ENCODE results near the gene SNRNP70.
A peak's percentile ranks its signal among the peaks of the same experiment; 100 is the strongest.
"Not testable (repeated sequence)": the region's sequence is repeated elsewhere in the genome, so short reads cannot be mapped to it uniquely, and the experiment has no call there.

The SNRNP70 gene

GRCh38 chr19:49117677-49118564 is 32.7 kb downstream of the SNRNP70 start:
- Histone ChIP-seq H3K36me3 (ENCODE audit: control insufficient read depth, insufficient read depth, low read length, severe bottlenecking) (no peaks in the 10 kb centered on the region), H3K9ac (ENCODE audit: low read length) (peak overlapping the region; percentile 87), H3K27me3 (replicated peaks; ENCODE audit: control insufficient read depth, insufficient read depth, low read length) (peaks cover 8% of the 10 kb centered on the region), H3K4me1 (ENCODE audit: control insufficient read depth, insufficient read depth, low read length) (peaks cover 24% of the 10 kb centered on the region), H3K9me3 (ENCODE audit: control insufficient read depth, low read length) (no peaks in the 10 kb centered on the region), H3K4me3 (ENCODE audit: low read length) (peak overlapping the region; percentile 85)
- DNase-seq (ENCODE audit: low read depth) = no peak

GRCh38 chr19:49118565-49119410 is 33.5 kb downstream of the SNRNP70 start, which contains the start of gene C19orf73:
Gene C19orf73, minus strand, starts transcription at chr19:49119143. Its CDS starts 121 bp downstream, at chr19:49119022.
- H3K27me3 ChIP-seq (replicated peaks; ENCODE audit: control insufficient read depth, insufficient read depth, low read length) = peaks cover 8% of the 10 kb centered on the region

GRCh38 chr19:49119411-49120324 is 34.4 kb downstream of the SNRNP70 start, which contains the start of gene PPFIA3:
Gene PPFIA3, plus strand, starts transcription at chr19:49119544. Its CDS starts 8,330 bp downstream, at chr19:49127874.
- Histone ChIP-seq H3K9me3 (ENCODE audit: control insufficient read depth, low read length) (no peaks in the 10 kb centered on the region), H3K4me3 (ENCODE audit: low read length) (peak within 1 kb of the TSS; percentile 85), H3K9ac (ENCODE audit: low read length) (peak within 1 kb of the TSS; percentile 87), H3K4me1 (ENCODE audit: control insufficient read depth, insufficient read depth, low read length) (peaks cover 19% of the 10 kb centered on the region), H3K27me3 (replicated peaks; ENCODE audit: control insufficient read depth, insufficient read depth, low read length) (peaks cover 8% of the 10 kb centered on the region), H3K36me3 (ENCODE audit: control insufficient read depth, insufficient read depth, low read length, severe bottlenecking) (no peaks in the 10 kb centered on the region)
- peak; percentile 90 for DNase-seq (ENCODE audit: low read depth)

More at GRCh38 chr19:49118565-49119410, 33.5 kb downstream of the SNRNP70 start, which contains the start of gene C19orf73:
- Histone ChIP-seq H3K9ac (ENCODE audit: low read length) (peak within 1 kb of the TSS; percentile 87), H3K36me3 (ENCODE audit: control insufficient read depth, insufficient read depth, low read length, severe bottlenecking) (no peaks in the 10 kb centered on the region), H3K9me3 (ENCODE audit: control insufficient read depth, low read length) (no peaks in the 10 kb centered on the region), H3K4me3 (ENCODE audit: low read length) (peak within 1 kb of the TSS; percentile 85), H3K4me1 (ENCODE audit: control insufficient read depth, insufficient read depth, low read length) (peaks cover 22% of the 10 kb centered on the region)
- peak; percentile 98 for DNase-seq (ENCODE audit: low read depth)

- no peak overlapping the region for H3K4me3 ChIP-seq (ENCODE audit: low read length)
- DNase-seq (ENCODE audit: low read depth) = no peak
- no peaks in the 10 kb centered on the region for H3K36me3 ChIP-seq (ENCODE audit: control insufficient read depth, insufficient read depth, low read length, severe bottlenecking)
- no peaks in the 10 kb centered on the region for H3K9me3 ChIP-seq (ENCODE audit: control insufficient read depth, low read length)
- peaks cover 8% of the 10 kb centered on the region for H3K27me3 ChIP-seq (replicated peaks; ENCODE audit: control insufficient read depth, insufficient read depth, low read length)
- H3K9ac ChIP-seq (ENCODE audit: low read length) = no peak overlapping the region
- peaks cover 15% of the 10 kb centered on the region for H3K4me1 ChIP-seq (ENCODE audit: control insufficient read depth, insufficient read depth, low read length)
Observed at GRCh38 chr19:49120325-49120683, 35.1 kb downstream of the SNRNP70 start.

GRCh38 chr19:49120868-49121267 is 35.6 kb downstream of the SNRNP70 start:
- H3K4me3 ChIP-seq (ENCODE audit: low read length) = no peak overlapping the region
- no peaks in the 10 kb centered on the region for H3K36me3 ChIP-seq (ENCODE audit: control insufficient read depth, insufficient read depth, low read length, severe bottlenecking)
- no peak overlapping the region for H3K9ac ChIP-seq (ENCODE audit: low read length)
- H3K27me3 ChIP-seq (replicated peaks; ENCODE audit: control insufficient read depth, insufficient read depth, low read length) = peaks cover 8% of the 10 kb centered on the region
- peaks cover 15% of the 10 kb centered on the region for H3K4me1 ChIP-seq (ENCODE audit: control insufficient read depth, insufficient read depth, low read length)
- no peak for DNase-seq (ENCODE audit: low read depth)
- H3K9me3 ChIP-seq (ENCODE audit: control insufficient read depth, low read length) = no peaks in the 10 kb centered on the region

GRCh38 chr19:49121841-49122240 is 36.6 kb downstream of the SNRNP70 start:
- H3K9ac ChIP-seq (ENCODE audit: low read length); DNase-seq (ENCODE audit: low read depth); H3K9me3 ChIP-seq (ENCODE audit: control insufficient read depth, low read length); H3K36me3 ChIP-seq (ENCODE audit: control insufficient read depth, insufficient read depth, low read length, severe bottlenecking); H3K4me3 ChIP-seq (ENCODE audit: low read length): not testable (repeated sequence)
- Histone ChIP-seq H3K27me3 (replicated peaks; ENCODE audit: control insufficient read depth, insufficient read depth, low read length) (peaks cover 12% of the 10 kb centered on the region), H3K4me1 (ENCODE audit: control insufficient read depth, insufficient read depth, low read length) (peaks cover 15% of the 10 kb centered on the region)

- H3K9me3 ChIP-seq (ENCODE audit: control insufficient read depth, low read length); DNase-seq (ENCODE audit: low read depth); H3K9ac ChIP-seq (ENCODE audit: low read length); H3K36me3 ChIP-seq (ENCODE audit: control insufficient read depth, insufficient read depth, low read length, severe bottlenecking); H3K4me3 ChIP-seq (ENCODE audit: low read length): not testable (repeated sequence)
- peaks cover 13% of the 10 kb centered on the region for H3K27me3 ChIP-seq (replicated peaks; ENCODE audit: control insufficient read depth, insufficient read depth, low read length)
- peaks cover 12% of the 10 kb centered on the region for H3K4me1 ChIP-seq (ENCODE audit: control insufficient read depth, insufficient read depth, low read length)
Observed at GRCh38 chr19:49123285-49123684, 38.0 kb downstream of the SNRNP70 start.

- Histone ChIP-seq H3K9ac (ENCODE audit: low read length) (no peak overlapping the region), H3K9me3 (ENCODE audit: control insufficient read depth, low read length) (no peaks in the 10 kb centered on the region), H3K4me1 (ENCODE audit: control insufficient read depth, insufficient read depth, low read length) (peaks cover 7% of the 10 kb centered on the region), H3K36me3 (ENCODE audit: control insufficient read depth, insufficient read depth, low read length, severe bottlenecking) (no peaks in the 10 kb centered on the region), H3K27me3 (replicated peaks; ENCODE audit: control insufficient read depth, insufficient read depth, low read length) (peaks cover 16% of the 10 kb centered on the region), H3K4me3 (ENCODE audit: low read length) (no peak overlapping the region)
- DNase-seq (ENCODE audit: low read depth) = no peak
Observed at GRCh38 chr19:49125025-49125731, 39.9 kb downstream of the SNRNP70 start.

- no peaks in the 10 kb centered on the region for H3K36me3 ChIP-seq (ENCODE audit: control insufficient read depth, insufficient read depth, low read length, severe bottlenecking)
- H3K9ac ChIP-seq (ENCODE audit: low read length) = no peak overlapping the region
- H3K4me1 ChIP-seq (ENCODE audit: control insufficient read depth, insufficient read depth, low read length) = peaks cover 7% of the 10 kb centered on the region
- no peaks in the 10 kb centered on the region for H3K9me3 ChIP-seq (ENCODE audit: control insufficient read depth, low read length)
- peaks cover 11% of the 10 kb centered on the region for H3K27me3 ChIP-seq (replicated peaks; ENCODE audit: control insufficient read depth, insufficient read depth, low read length)
- no peak overlapping the region for H3K4me3 ChIP-seq (ENCODE audit: low read length)
- no peak for DNase-seq (ENCODE audit: low read depth)
Observed at GRCh38 chr19:49126575-49126974, 41.3 kb downstream of the SNRNP70 start.

GRCh38 chr19:49127225-49127624 is 42.0 kb downstream of the SNRNP70 start:
- not testable (repeated sequence) for H3K36me3 ChIP-seq (ENCODE audit: control insufficient read depth, insufficient read depth, low read length, severe bottlenecking); H3K9ac ChIP-seq (ENCODE audit: low read length); DNase-seq (ENCODE audit: low read depth); H3K4me3 ChIP-seq (ENCODE audit: low read length); H3K9me3 ChIP-seq (ENCODE audit: control insufficient read depth, low read length); H3K4me1 ChIP-seq (ENCODE audit: control insufficient read depth, insufficient read depth, low read length)
- H3K27me3 ChIP-seq (replicated peaks; ENCODE audit: control insufficient read depth, insufficient read depth, low read length) = peaks cover 11% of the 10 kb centered on the region
